Activated naive CD4-positive, alpha-beta T cell treated with anti-CD3 and anti-CD28 coated beads for 36 hours (primary cell): ENCODE measurements around the gene ITGBL1. TPM values are rescaled to one million over a fixed set of nuclear protein-coding genes. Genes with fewer than 3 reads are reported as not detected.

Source experiments
- CTCF ChIA-PET: fragments of 350-600 bp; sonication (Branson Sonifier 250); formaldehyde crosslinking; loops from one replicate; lab custom pipeline; 2021; ENCODE audit warnings: antibody characterized with exemption; lab: Charles Lee
- DNase-seq: peaks from one replicate; pipeline ENCODE4 v3.0.0-alpha.2; 2020
- H3K27ac Mint-ChIP-seq: one replicate; pipeline ENCODE4 v1.8.0; 2021; ENCODE audit warnings: mild to moderate bottlenecking, mixed read lengths
- H3K27me3 Mint-ChIP-seq: one replicate; pipeline ENCODE4 v1.8.0; 2021; ENCODE audit warnings: low read depth, mixed read lengths
- H3K36me3 Mint-ChIP-seq: one replicate; pipeline ENCODE4 v1.8.0; 2021; ENCODE audit warnings: low read depth, mixed read lengths
- H3K4me1 Mint-ChIP-seq: one replicate; pipeline ENCODE4 v1.8.0; 2021; ENCODE audit warnings: low read depth, mixed read lengths
- H3K4me3 Mint-ChIP-seq: one replicate; pipeline ENCODE4 v1.8.0; 2021; ENCODE audit warnings: mild to moderate bottlenecking, moderate library complexity, mixed read lengths
- H3K9me3 Mint-ChIP-seq: one replicate; pipeline ENCODE4 v1.8.0; 2021; ENCODE audit warnings: mixed read lengths
- intact Hi-C: fragments of 100-400 bp; cut with micrococcal nuclease; formaldehyde crosslinking; loops from one replicate; pipeline ENCODE4 v1.15.1; 2023
- total RNA-seq, 2 experiments: library from RNA; stranded (reverse); gene quantifications; one replicate each; pipeline ENCODE4 v1.2.3, GENCODE V29; 2021

The ITGBL1 gene
- total RNA-seq, 2 experiments from 2014 or later: not detected

GRCh38 chr13:101763191-101763590, 310.7 kb downstream of the ITGBL1 start:
- H3K27ac Mint-ChIP-seq: no peak overlapping the region
- peaks cover 19% of the 10 kb centered on the region for H3K27me3 Mint-ChIP-seq
- no peaks in the 10 kb centered on the region for H3K4me1 Mint-ChIP-seq
- no peak overlapping the region for H3K4me3 Mint-ChIP-seq
- DNase-seq: no peak
- no peaks in the 10 kb centered on the region for H3K9me3 Mint-ChIP-seq
- no peaks in the 10 kb centered on the region for H3K36me3 Mint-ChIP-seq
- intact Hi-C loops: no loop called here
- CTCF ChIA-PET: no interaction called here

Other genes starting within 250 kb of the ITGBL1 start
- gene NALCN, start 36.2 kb upstream of the ITGBL1 start, total RNA-seq: not detected